Mesenteric fat pad (tissue), 1 donor: Measurements from ENCODE around the gene DPYD. TPM values are rescaled to one million over a fixed set of nuclear protein-coding genes. Genes with fewer than 3 reads are reported as not detected.
"Not testable (repeated sequence)": the region's sequence is repeated elsewhere in the genome, so short reads cannot be mapped to it uniquely, and the experiment has no call there.

Source experiments
- DNase-seq: peaks from one replicate; pipeline ENCODE4 v3.0.0-alpha.2; 2020; ENCODE audit warnings: low spot score
- total RNA-seq: library from RNA; stranded (reverse); fragmentation: NEBNext Ultra II Directional; extraction: Animal tissue kit (Norgen Biotek cat#: 25700); gene quantifications from one replicate; pipeline ENCODE4 v1.2.1, GENCODE V29; 2021
- donor health status: DM: yes; HTN: yes; CAD: no.

Gene DPYD
- total RNA-seq, 1 donor from 2014 or later: 48.6 TPM

GRCh38 chr1:97231354-97231753 lies 689.5 kb downstream of the DPYD start:
- not testable (repeated sequence) for DNase-seq

GRCh38 chr1:97212671-97213070 lies 708.2 kb downstream of the DPYD start:
- DNase-seq: no peak

GRCh38 chr1:97210307-97210706 lies 710.5 kb downstream of the DPYD start:
- no peak for DNase-seq

- no peak for DNase-seq
These were observed 711.4 kb downstream of the DPYD start for GRCh38 chr1:97209381-97209957.

- no peak for DNase-seq
These were observed 713.0 kb downstream of the DPYD start for GRCh38 chr1:97207868-97208267.

- no peak for DNase-seq
These were observed 716.4 kb downstream of the DPYD start for GRCh38 chr1:97204468-97204867.

GRCh38 chr1:97202481-97203380 lies 718.1 kb downstream of the DPYD start:
- no peak for DNase-seq

GRCh38 chr1:97201641-97202040 lies 719.2 kb downstream of the DPYD start:
- no peak for DNase-seq

GRCh38 chr1:97200595-97200994 lies 720.2 kb downstream of the DPYD start:
- no peak for DNase-seq

GRCh38 chr1:97196825-97197516 lies 723.9 kb downstream of the DPYD start:
- no peak for DNase-seq

GRCh38 chr1:97192872-97193572 lies 727.8 kb downstream of the DPYD start:
- DNase-seq: no peak

- DNase-seq: no peak
These were observed 730.5 kb downstream of the DPYD start for GRCh38 chr1:97190326-97190725.

GRCh38 chr1:97186381-97186780 lies 734.5 kb downstream of the DPYD start:
- DNase-seq: no peak

- no peak for DNase-seq
These were observed 746.7 kb downstream of the DPYD start for GRCh38 chr1:97174039-97174704.

- DNase-seq: no peak
These were observed 750.5 kb downstream of the DPYD start for GRCh38 chr1:97170300-97170699.

GRCh38 chr1:97168056-97168455 lies 752.8 kb downstream of the DPYD start:
- no peak for DNase-seq

- no peak for DNase-seq
These were observed 753.6 kb downstream of the DPYD start for GRCh38 chr1:97167246-97167645.

- no peak for DNase-seq
These were observed 754.2 kb downstream of the DPYD start for GRCh38 chr1:97166626-97167025.

GRCh38 chr1:97164276-97164639 lies 756.6 kb downstream of the DPYD start:
- DNase-seq: no peak

- DNase-seq: no peak
These were observed 757.1 kb downstream of the DPYD start for GRCh38 chr1:97163591-97164275.
